AG08395 (cell line): ENCODE measurements around the gene PPP1CA.
A peak's percentile ranks its signal among the peaks of the same experiment; 100 is the strongest.

Experiments used
- DNase-seq: peaks from one replicate; pipeline ENCODE4 v3.0.0; 2012; ENCODE audit warnings: mixed read lengths, low spot score

PPP1CA gene

GRCh38 chr11:67401495-67402191 is at the start of gene PPP1CA:
Gene PPP1CA (minus strand): TSS chr11:67401858. CDS start chr11:67401782, 76 bp downstream.
- DNase-seq: peak; percentile 99

DNA sequence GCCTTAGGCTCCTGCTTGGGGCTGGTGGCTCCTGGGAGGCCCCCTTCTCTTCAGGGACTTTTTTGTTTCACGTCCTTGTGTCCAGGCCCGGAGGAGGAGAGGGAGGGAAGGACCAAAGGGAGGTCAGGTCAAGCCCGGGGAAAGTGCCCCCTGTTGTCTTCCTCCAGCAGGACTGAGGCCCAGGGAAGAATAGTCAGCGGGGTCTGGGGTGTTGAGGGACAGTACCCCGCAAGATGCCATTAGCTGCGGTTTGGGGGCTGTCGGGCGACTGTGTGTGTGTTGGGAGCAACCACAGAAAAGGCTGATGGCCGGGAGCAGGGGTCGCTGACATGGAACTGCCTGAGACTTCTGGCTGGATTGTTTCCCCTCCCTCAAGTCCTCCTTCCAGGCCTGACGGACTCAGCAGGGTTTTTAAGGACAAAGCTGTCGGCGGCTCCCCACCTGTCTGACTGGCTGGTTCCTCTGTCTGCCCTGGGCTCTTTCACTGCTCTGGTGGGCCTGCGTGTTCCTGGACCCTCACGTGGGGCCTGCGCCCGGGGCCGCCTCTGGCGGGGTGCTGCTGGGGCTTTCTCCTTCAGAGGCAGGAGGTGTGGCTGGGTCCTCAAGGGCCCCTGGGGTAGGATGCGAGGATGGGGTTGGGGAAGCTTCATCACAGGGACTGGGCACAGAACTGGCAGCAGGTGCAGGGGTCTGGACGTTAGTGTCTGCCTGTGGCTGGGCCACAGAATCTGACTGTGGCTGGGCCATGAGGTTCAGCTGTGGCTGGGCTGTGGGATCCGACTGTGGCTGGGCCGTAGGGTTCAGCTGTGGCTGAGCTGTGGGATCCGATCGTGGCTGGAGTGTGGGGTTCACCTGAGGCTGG is 49.4 kb upstream of the PPP1CA start:
- DNase-seq: no peak

GRCh38 chr11:67449116-67449844 is 47.6 kb upstream of the PPP1CA start:
- no peak for DNase-seq

DNA sequence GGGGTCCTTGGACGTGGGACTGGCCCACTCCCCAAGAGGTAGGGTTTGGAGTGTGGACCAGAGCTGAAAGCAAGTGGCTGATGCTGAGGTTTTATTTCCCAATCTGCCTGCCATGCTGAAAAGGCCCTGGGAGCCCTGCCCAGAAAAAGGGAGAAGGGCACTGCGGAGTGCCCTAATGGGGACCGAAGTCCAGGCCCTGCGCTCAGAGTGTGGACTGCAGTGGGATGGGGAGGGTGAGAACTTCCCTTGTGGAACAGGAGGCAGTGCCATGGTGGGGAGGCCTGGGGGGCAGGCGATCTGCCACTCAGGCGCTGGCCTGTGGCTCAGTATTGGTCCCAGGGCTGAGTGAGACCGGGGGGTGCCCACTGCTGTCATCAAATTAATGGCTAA is 46.6 kb upstream of the PPP1CA start:
- DNase-seq: no peak

DNA sequence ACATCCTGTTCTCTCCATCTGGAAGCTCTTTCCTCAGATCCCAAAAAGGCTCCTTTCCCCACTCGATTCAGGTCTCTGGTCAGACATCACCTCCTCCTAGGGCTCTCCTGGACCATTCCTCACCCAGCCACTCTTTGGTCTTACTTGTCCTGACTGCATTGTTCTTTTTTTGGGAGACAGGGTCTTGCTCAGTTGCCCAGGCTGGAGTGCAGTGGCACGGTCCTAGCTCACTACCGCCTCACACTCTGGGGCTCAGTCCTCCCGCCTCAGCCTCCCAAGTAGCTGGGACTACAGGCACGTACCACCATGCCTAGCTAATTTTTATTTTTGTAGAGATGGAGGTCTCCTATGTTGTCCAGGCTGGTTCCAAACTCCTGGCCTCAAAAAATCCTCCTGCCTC is 43.9 kb upstream of the PPP1CA start:
- DNase-seq: no peak

GRCh38 chr11:67442504-67443404 is 41.1 kb upstream of the PPP1CA start:
- no peak for DNase-seq

DNA sequence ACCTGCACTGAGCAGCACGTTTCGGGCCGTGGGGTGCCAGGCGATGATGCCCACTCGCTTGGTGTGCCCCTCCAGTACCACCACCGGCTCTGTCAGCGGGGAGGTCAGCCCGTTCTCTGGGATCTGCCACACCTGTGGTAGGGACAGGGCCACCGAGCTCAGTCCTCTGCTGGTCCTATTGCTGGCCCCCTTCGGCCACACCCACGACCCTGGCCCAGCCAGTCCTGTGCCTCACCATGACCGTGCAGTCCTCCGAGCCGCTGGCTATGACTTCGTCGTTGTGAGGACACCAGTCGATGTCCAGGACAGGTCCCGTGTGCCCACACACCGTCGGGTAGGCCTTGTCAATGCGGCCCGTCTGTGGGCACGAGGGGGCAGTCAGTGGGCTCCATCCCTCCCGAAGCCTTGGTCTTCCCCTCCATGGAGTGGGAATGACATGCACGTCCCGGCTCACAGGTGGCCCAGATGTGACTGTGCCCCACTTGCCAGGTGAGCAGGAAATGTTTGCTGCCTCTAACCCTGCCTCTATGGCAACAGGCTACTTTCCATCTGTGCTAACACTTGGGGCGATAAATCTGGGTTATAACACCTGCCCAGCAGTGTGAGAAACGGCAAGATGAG is 40.2 kb upstream of the PPP1CA start:
- DNase-seq: no peak

GRCh38 chr11:67441098-67441563 is 39.5 kb upstream of the PPP1CA start:
- no peak for DNase-seq

DNA sequence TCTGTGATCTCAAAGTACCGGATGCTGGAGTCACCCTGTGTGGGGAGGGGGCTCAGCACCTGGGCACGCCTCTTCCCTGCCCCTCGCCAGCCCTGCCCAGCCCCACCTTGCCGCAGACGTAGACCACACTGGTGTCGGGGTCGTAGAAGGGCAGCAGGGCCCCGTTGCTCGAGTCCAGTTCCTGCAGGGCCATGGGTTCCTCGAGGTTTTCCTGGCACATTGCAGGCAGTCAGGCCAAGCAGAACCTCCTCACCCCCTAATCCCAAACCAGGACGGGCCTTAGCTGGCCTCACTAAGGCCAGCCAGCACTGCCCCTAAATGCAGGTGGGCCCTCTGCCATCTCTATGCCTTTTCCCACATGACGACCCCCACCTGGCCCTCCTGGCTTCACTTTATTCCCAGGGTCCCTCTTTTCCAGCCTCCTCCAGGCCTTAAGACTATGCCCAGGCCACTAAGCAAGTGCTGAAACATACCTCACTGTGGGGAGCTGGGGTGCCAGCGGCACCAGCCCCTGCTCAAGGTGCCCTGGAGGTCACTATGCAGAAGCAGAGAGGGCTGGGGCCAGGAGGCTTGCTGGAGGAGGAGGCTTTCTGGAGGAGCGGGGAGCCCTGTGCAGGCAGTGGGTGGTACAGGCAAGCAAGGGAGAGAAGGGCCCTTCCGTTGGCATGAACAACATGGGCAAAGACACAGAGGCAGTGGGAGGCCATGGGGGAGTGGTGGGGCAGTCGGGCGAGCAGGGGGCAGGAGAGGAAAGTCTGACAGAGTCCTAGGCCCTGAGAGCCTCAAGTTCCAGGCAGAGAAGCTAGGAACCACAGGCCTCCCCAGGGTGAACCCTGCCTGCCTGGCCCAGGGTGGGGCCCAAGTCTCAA is 38.8 kb upstream of the PPP1CA start:
- no peak for DNase-seq

- peak; percentile 49 for DNase-seq
Observed at GRCh38 chr11:67439321-67440228, 37.9 kb upstream of the PPP1CA start.

DNA sequence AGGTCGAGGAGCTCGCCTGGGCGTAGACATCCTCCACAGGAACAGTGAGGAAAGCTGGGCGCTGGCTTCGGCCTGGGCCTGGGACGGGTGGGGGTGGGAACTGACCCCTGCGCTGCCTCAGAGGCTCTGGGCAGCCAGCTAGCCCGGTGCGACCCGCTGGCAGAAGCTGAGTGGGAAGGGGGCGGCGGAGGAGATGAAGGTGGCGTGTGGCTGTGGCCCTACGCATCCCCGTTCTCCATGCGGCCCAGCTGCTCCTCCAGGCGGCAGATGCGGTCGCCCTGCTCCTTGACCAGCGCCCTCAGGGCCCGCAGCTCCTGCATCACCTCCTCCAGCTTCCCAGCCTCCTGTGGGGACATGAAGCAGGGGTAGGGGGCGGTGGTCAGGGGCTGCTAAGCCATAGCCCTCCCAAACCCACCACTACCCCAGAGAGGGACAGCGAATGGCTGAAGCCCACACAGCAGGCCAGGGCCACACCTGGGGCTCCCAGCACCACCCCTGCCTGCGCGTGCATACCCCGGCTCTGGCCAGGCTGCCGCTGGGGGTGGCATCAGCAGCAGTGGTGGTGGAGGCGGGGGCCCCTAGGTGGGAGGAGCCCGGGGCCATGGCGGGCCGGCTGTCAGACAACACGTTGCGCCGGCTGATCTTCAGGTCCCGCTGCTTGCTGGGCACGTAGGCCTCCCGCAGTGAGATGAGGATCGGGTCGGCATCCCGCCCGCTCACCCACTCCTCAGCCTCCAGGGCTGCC is 36.7 kb upstream of the PPP1CA start:
- no peak for DNase-seq

DNA sequence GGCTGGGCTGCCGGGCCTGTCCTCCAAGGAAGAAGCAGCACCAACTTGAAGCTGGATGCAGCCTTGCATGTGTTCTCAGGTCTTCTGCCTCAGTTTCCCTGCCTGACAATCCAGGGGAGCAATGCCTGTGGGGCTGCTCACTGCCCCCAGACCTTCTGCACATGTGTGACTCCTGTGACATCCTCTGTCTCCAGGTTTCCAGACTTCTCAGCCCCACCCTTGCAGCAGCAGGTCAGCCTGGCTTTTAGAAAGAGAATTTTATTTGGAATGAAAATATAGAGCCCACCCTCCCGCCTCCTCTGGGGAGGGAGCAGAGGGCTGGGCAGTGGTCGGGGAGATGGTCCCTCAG is 36.1 kb upstream of the PPP1CA start:
- DNase-seq: no peak

DNA sequence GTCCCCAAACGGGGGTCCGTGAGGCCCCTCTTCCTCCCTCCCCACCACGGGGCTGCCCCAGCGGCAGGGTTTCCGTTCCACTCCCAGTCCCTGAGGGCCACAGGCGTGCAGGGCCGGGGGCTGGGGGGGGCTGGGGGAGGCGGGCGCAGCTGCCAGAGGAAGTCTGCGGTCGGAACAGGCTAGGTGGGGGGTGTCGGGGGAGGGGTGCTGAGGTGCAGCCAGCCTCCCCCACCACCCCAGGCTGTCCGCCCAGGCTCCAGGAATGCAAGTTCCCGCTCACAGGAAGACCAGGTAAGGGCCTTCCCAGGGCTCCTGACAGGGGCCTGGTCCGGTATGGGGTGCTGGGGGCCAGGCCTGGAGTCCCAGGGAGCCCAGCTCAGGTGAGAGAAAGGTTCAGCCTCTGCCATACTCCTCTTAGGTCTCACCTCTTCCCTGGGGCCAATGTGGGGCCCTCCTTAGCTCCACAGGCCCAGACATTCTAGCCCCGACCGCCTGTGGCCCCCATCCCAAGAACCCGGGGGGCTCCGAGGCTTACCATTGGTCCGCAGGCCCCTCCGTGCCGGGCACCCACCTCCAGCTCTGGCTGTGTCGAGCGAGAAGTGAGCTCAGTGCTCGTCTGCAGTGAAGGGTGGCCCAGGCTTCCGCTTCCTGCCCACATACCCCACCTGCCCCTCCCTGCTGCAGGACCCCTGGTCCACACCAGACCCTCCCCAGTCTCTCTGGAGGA is 35.6 kb upstream of the PPP1CA start, which contains the start of gene PTPRCAP:
Gene PTPRCAP (minus strand): TSS at position 601 of the 727 bp plus-strand sequence. CDS start 63 bp downstream, at position 538.
- DNase-seq: no peak

DNA sequence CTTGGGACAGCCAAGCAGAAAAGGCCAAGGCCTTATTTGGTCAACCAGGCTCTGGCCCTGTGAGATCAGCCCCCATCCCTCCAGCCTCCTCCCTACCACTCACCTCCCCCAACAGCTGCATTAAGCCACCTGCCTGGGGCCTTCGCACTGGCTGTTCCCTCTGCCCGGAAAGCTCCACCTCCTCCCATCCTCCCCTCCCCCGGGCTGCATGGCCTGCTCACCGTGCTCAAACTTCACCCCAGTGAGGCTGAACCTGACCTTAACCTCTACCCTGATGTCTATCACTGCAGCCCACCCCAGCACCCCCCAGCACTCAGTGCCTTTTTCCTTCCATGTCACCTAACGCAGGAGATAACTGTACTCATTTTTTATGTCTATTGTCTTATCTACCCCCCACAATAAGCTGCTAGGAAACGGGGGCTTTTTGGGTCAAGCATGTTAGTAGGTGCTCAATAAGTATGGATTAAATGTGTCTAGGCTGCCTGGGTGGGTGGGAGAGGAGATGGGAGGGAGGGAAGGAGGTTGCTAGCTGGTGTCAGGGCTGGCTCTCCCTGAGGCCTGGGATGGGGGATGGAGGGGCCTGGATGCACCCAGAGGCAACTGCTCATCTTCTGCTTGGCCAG is 34.9 kb upstream of the PPP1CA start:
- DNase-seq: no peak

GRCh38 chr11:67435727-67436458 is 34.2 kb upstream of the PPP1CA start:
- DNase-seq: no peak

GRCh38 chr11:67435031-67435726 is 33.5 kb upstream of the PPP1CA start:
- no peak for DNase-seq
